RWPE2 (cell line): ENCODE results near the gene ZNF683.
"Not testable (repeated sequence)": the region's sequence is repeated elsewhere in the genome, so short reads cannot be mapped to it uniquely, and the experiment has no call there.

Experiments used
- ATAC-seq: fragments of 200-7000 bp; cut with Tn5 transposase; 3 replicates; pipeline ENCODE4 v1.9.1; 2021; ENCODE audit warnings: low read depth
- DNase-seq: peaks from one replicate; pipeline ENCODE4 v3.0.0-alpha.2; 2020; ENCODE audit warnings: low spot score
- H3K27ac ChIP-seq: fragments of 450-650 bp; 2 replicates; pipeline ENCODE4 v1.5.1; 2017; ENCODE audit warnings: mild to moderate bottlenecking; ENCODE audit not compliant: poor library complexity, severe bottlenecking
- H3K27me3 ChIP-seq: fragments of 250-450 bp; sonication (Bioruptor Pico); 2 replicates; pipeline ENCODE4 v1.5.1; 2021; ENCODE audit warnings: mild to moderate bottlenecking, moderate library complexity; ENCODE audit not compliant: insufficient read depth, poor library complexity, severe bottlenecking
- H3K36me3 ChIP-seq: fragments of 250-450 bp; sonication (Bioruptor Pico); 2 replicates; pipeline ENCODE4 v1.5.1; 2020; ENCODE audit warnings: low read depth, mild to moderate bottlenecking, moderate library complexity
- H3K4me1 ChIP-seq: fragments of 250-450 bp; sonication (Bioruptor Pico); 2 replicates; pipeline ENCODE4 v1.5.1; 2021; ENCODE audit warnings: mild to moderate bottlenecking, moderate library complexity; ENCODE audit not compliant: insufficient read depth, poor library complexity, severe bottlenecking
- H3K4me3 ChIP-seq: fragments of 250-450 bp; sonication (Bioruptor Pico); 2 replicates; pipeline ENCODE4 v1.5.1; 2021; ENCODE audit warnings: mild to moderate bottlenecking, moderate library complexity; ENCODE audit not compliant: severe bottlenecking
- H3K9me3 ChIP-seq: fragments of 250-450 bp; sonication (Bioruptor Pico); 2 replicates; pipeline ENCODE4 v1.5.1; 2021; ENCODE audit warnings: mild to moderate bottlenecking, moderate library complexity; ENCODE audit not compliant: severe bottlenecking
- TF ChIP-seq, protein P1 (sequence below): fragments of 450-650 bp; IDR thresholded peaks from one replicate; pipeline ENCODE4 v1.5.1; 2017; ENCODE audit warnings: mild to moderate bottlenecking, moderate library complexity; ENCODE audit not compliant: poor library complexity, severe bottlenecking

Gene ZNF683

DNA sequence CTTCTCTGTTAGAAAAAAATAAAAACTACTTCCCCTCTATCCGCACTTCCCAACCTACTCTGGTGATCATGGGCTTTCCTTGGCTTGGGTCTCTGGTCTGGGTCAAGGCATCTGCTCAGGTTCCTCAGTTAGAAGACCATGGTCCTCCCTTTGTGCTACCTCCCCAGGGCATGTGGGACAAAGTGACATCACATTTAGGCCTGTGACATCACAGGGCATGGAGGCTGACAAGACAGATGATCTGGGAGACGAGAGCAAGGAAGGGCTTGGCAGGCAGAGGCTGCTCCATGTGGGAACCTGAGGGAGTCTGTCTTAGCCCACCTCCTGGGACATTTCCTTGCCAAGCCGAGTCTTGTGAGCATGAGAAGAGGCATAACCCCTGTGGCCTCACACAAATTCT is at the start of gene ZNF683:
TSS of gene ZNF683 (minus strand) at position 140 of the 400 bp plus-strand sequence. CDS start 4,179 bp downstream, outside the sequence.
- H3K36me3 ChIP-seq, H3K27ac ChIP-seq, H3K9me3 ChIP-seq, ATAC-seq, DNase-seq, H3K27me3 ChIP-seq, H3K4me3 ChIP-seq: not testable (repeated sequence)
- H3K4me1 ChIP-seq = peaks cover 19% of the 10 kb centered on the region

- Histone ChIP-seq H3K27ac (no peak overlapping the region), H3K36me3 (no peaks in the 10 kb centered on the region), H3K27me3 (peaks cover 5% of the 10 kb centered on the region), H3K4me3 (no peak overlapping the region), H3K9me3 (no peaks in the 10 kb centered on the region), H3K4me1 (no peaks in the 10 kb centered on the region)
- DNase-seq (no peak), ATAC-seq (no peak)
- TF ChIP-seq, protein P1, sequence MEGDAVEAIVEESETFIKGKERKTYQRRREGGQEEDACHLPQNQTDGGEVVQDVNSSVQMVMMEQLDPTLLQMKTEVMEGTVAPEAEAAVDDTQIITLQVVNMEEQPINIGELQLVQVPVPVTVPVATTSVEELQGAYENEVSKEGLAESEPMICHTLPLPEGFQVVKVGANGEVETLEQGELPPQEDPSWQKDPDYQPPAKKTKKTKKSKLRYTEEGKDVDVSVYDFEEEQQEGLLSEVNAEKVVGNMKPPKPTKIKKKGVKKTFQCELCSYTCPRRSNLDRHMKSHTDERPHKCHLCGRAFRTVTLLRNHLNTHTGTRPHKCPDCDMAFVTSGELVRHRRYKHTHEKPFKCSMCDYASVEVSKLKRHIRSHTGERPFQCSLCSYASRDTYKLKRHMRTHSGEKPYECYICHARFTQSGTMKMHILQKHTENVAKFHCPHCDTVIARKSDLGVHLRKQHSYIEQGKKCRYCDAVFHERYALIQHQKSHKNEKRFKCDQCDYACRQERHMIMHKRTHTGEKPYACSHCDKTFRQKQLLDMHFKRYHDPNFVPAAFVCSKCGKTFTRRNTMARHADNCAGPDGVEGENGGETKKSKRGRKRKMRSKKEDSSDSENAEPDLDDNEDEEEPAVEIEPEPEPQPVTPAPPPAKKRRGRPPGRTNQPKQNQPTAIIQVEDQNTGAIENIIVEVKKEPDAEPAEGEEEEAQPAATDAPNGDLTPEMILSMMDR = no peak
Observed at GRCh38 chr1:26419494-26419893, 46.9 kb upstream of the ZNF683 start.

GRCh38 chr1:26418865-26419349 is 46.4 kb upstream of the ZNF683 start:
- Histone ChIP-seq H3K4me1 (no peaks in the 10 kb centered on the region), H3K36me3 (no peaks in the 10 kb centered on the region), H3K4me3 (no peak overlapping the region), H3K27me3 (peaks cover 11% of the 10 kb centered on the region), H3K27ac (no peak overlapping the region), H3K9me3 (no peaks in the 10 kb centered on the region)
- TF ChIP-seq, protein P1 = no peak
- ATAC-seq (no peak), DNase-seq (no peak)

- Histone ChIP-seq H3K9me3 (no peaks in the 10 kb centered on the region), H3K4me1 (no peaks in the 10 kb centered on the region), H3K27ac (no peak overlapping the region), H3K4me3 (no peak overlapping the region), H3K27me3 (peaks cover 26% of the 10 kb centered on the region), H3K36me3 (no peaks in the 10 kb centered on the region)
- TF ChIP-seq, protein P1 = peak; percentile 86
- peak; percentile 77 for DNase-seq
- peak; percentile 97 for ATAC-seq
Observed at GRCh38 chr1:26417111-26417759, 44.7 kb upstream of the ZNF683 start.

DNA sequence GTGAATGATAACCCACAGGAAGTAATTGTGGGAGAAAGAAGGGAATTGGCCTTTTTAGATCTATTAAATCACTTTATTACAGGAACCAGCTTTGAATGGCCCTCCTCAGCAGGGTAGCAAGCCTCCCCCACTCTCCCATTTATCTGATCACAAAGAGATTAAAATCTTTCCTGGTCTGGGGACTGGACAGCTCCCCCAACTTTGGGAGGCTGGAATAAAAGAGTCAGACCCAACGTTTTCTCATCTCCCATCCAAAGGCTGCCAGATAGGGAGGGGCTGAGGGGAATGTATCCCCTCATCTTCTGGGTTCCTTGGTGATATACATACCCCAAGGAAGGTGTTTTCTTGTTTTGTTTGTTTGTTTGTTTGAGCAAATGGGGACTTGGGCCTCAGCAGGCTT is 40.5 kb upstream of the ZNF683 start:
- ATAC-seq = no peak
- TF ChIP-seq, protein P1 = no peak
- no peaks in the 10 kb centered on the region for H3K36me3 ChIP-seq
- no peaks in the 10 kb centered on the region for H3K4me1 ChIP-seq
- peaks cover 59% of the 10 kb centered on the region for H3K27me3 ChIP-seq
- DNase-seq = no peak
- no peaks in the 10 kb centered on the region for H3K9me3 ChIP-seq
- H3K4me3 ChIP-seq = no peak overlapping the region
- no peak overlapping the region for H3K27ac ChIP-seq
